DLD1 (cell line): ENCODE results near the gene GARRE1.

Source experiments
- in situ Hi-C: cut with HindIII; loops from 2 replicates; pipeline ENCODE4 v1.10.0; 2017; ENCODE audit warnings: low sequenced_read_pairs

GARRE1 gene

GRCh38 chr19:34288381-34288780 is 34.0 kb downstream of the GARRE1 start:
- in situ Hi-C loops: no loop called here

- in situ Hi-C loops: no loop called here
Measured at GRCh38 chr19:34291235-34291634, 36.9 kb downstream of the GARRE1 start.

GRCh38 chr19:34295103-34295502 is 40.7 kb downstream of the GARRE1 start:
- in situ Hi-C loops: no loop called here

GRCh38 chr19:34298891-34299520 is 44.7 kb downstream of the GARRE1 start:
- in situ Hi-C loops: no loop called here

GRCh38 chr19:34299576-34299975 is 45.2 kb downstream of the GARRE1 start:
- in situ Hi-C loops: no loop called here

- in situ Hi-C loops: no loop called here
Measured at GRCh38 chr19:34300380-34300779, 46.0 kb downstream of the GARRE1 start.

GRCh38 chr19:34300962-34301361 is 46.6 kb downstream of the GARRE1 start:
- in situ Hi-C loops: no loop called here
